ENCODE data around the gene RBM15B. TPM values are rescaled to one million over a fixed set of nuclear protein-coding genes. Genes with fewer than 3 reads are reported as not detected.

The RBM15B gene
- total RNA-seq, 1 donor from 2014 or later = 24.3 TPM

- no peak for ATAC-seq
- Histone ChIP-seq H3K27me3 (ENCODE audit: low read depth) (no peaks in the 10 kb centered on the region), H3K4me3 (no peak overlapping the region), H3K36me3 (peaks cover 49% of the 10 kb centered on the region), H3K9me3 (no peaks in the 10 kb centered on the region), H3K4me1 (peaks cover 77% of the 10 kb centered on the region), H3K27ac (no peak overlapping the region)
- DNase-seq = no peak
- TF ChIP-seq CTCF (IDR thresholded peaks at IDR 0.05) = peak; percentile 13
- intact Hi-C loops (cut with DNase I) = no loop called here
These were observed 2.6 kb upstream of the RBM15B start for GRCh38 chr3:51388286-51389029.

DNA sequence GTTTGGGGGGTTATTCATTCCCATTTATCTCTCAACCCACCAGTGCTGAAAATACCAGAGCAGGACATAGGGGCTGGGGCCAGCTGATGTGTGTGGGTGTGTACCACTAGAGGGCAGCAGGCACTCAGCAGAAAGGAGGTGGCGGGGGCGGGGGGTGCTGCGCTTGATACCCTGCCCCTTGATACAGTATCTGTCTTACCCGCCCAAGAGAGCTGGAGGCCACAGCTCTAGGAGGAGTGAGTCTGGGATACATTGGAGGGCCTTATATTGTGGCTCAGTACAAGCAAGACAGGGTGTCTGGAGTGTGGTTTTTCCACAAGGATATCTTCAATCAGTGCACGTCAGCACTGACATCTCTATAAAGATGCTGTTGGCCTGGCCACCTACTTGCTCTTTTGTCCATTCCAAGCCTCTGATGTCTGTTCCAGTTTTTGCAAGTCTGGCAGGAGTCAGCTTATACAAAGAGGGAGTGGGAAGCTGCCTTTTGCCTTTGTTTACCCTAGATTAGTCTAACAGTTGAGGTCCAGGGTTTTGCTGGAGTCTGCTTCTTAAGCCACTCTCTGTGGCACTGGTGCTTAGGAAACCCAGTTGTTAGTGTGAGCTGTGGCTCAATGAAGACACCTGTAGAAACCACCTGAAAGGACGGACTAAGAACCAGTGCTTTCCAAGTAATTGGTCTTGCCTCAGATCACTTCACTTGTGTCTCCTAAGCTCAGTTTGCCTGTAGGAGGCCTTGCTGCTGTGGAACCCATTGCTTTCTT is 1.5 kb upstream of the RBM15B start:
- no peak for ATAC-seq
- Histone ChIP-seq H3K9me3 (no peaks in the 10 kb centered on the region), H3K27ac (no peak overlapping the region), H3K4me3 (no peak overlapping the region), H3K36me3 (peaks cover 60% of the 10 kb centered on the region), H3K4me1 (peaks cover 80% of the 10 kb centered on the region), H3K27me3 (ENCODE audit: low read depth) (no peaks in the 10 kb centered on the region)
- peak; percentile 67 for TF ChIP-seq CTCF (IDR thresholded peaks at IDR 0.05)
- DNase-seq = peak; percentile 73
- intact Hi-C loops (cut with DNase I) = no loop called here

DNA sequence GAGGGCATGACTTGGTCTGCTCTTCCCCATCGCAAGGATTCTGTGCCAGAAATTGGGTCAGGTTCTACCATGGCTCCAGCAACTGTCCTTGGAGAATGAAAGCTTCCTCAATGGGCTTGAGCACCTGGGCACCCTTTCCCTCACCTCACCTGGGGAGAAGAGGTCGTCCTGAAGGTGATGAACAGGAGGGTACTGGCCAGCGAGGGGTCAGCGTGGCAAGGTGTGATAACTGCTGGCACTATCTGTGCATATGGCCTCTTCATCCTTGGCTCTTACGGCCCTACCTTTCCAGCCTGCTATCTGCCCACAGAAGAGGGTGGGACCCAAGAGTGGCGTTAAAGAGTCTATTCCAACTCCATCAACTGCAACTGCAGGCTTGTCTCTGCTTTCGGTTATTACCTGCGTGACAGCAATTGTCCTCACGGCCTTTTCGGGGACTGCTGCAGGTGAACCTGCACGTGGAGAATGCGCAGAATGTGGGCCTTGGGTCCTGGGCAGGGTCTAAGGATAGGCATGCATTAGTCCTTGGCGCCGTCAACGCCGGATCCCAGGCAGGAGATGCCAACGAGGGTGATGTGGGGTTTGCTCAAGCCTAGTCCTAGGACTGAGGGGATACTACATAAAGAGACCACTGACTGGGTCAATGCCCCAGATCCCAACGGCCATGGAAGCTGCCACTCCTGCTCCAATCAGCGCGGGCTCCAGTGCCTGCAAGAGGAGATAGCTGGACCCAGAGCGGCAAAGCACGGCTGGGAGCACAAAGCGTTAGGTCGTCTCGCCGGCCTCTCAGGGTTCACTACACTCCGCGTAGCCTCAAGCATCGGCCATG is 625 bp upstream of the RBM15B start:
- Histone ChIP-seq H3K4me3 (peak overlapping the region; percentile 79), H3K9me3 (no peaks in the 10 kb centered on the region), H3K27me3 (ENCODE audit: low read depth) (no peaks in the 10 kb centered on the region), H3K36me3 (peaks cover 69% of the 10 kb centered on the region), H3K4me1 (peaks cover 86% of the 10 kb centered on the region), H3K27ac (peak overlapping the region; percentile 86)
- TF ChIP-seq CTCF (IDR thresholded peaks at IDR 0.05) = no peak
- DNase-seq (no peak), ATAC-seq (peak; percentile 2 to 3)
- intact Hi-C loops (cut with DNase I) = no loop called here

DNA sequence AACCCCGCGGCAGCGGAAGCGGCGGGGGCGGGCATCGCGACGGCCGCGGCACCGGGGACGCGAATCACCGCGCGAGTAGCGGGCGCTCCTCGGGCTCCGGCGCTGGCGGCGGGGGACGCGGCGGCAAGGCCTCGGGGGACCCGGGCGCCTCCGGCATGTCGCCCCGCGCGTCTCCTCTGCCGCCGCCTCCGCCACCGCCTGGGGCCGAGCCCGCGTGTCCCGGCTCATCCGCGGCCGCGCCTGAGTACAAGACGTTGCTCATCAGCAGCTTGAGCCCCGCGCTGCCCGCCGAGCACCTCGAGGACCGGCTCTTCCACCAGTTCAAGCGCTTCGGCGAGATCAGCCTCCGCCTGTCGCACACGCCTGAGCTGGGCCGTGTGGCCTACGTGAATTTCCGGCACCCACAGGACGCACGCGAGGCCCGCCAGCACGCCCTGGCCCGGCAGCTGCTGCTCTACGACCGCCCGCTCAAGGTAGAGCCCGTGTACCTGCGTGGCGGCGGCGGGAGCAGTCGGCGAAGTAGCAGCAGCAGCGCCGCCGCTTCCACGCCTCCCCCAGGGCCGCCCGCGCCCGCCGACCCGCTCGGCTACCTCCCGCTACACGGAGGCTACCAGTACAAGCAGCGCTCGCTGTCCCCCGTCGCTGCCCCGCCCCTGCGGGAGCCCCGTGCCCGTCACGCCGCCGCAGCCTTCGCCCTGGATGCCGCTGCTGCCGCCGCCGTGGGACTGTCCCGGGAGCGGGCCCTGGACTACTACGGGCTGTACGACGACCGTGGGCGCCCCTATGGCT is 675 bp downstream of the RBM15B start:
- ATAC-seq (peak; percentile 0 to 11), DNase-seq (peak; percentile 63)
- peaks cover 82% of the 10 kb centered on the region for H3K4me1 ChIP-seq
- peak overlapping the region; percentile 79 for H3K4me3 ChIP-seq
- H3K27me3 ChIP-seq (ENCODE audit: low read depth) = no peaks in the 10 kb centered on the region
- H3K36me3 ChIP-seq = peaks cover 74% of the 10 kb centered on the region
- TF ChIP-seq CTCF (IDR thresholded peaks at IDR 0.05) = no peak
- peak overlapping the region; percentile 86 for H3K27ac ChIP-seq
- intact Hi-C loops (cut with DNase I) = no loop called here
- H3K9me3 ChIP-seq = no peaks in the 10 kb centered on the region

All from lower lobe of right lung (tissue), 2 donors.